GM12878 (cell line): ENCODE results near the gene RNF166. TPM values are rescaled to one million over a fixed set of nuclear protein-coding genes. Genes with fewer than 3 reads are reported as not detected.

Experiments
- ATAC-seq: fragments of 200-7000 bp; cut with Tn5 transposase; 3 replicates; pipeline ENCODE4 v1.9.1; 2020; ENCODE audit warnings: mild to moderate bottlenecking, moderate library complexity
- BruUV-seq: library from RNA; stranded (reverse); fragments of 400-500 nt; replicated peaks from 2 replicates; lab custom pipeline; 2021; lab: Mats Ljungman, UMichigan
- CTCF ChIA-PET: fragments of 300-600 bp; sonication (Branson Sonifier 250); formaldehyde crosslinking; extraction: SDS; loops from one replicate; lab custom pipeline; 2021; ENCODE audit warnings: inconsistent platforms; lab: Yijun Ruan, JAX
- POLR2A ChIA-PET: fragments of 350-600 bp; formaldehyde crosslinking; extraction: SDS; loops from one replicate; lab custom pipeline; 2021; ENCODE audit warnings: inconsistent platforms; lab: Charles Lee
- RAD21 ChIA-PET: fragments of 300-600 bp; sonication (Branson Sonifier 250); formaldehyde crosslinking; loops from one replicate; lab custom pipeline; 2023; ENCODE audit warnings: antibody characterized with exemption; ENCODE audit not compliant: unreplicated experiment; lab: Charles Lee
- SMC1A ChIA-PET: fragments of 300-600 bp; sonication (Branson Sonifier 250); formaldehyde crosslinking; loops from one replicate; lab custom pipeline; 2023; ENCODE audit not compliant: unreplicated experiment, uncharacterized antibody; lab: Charles Lee
- DNase-seq: peaks from one replicate; pipeline ENCODE4 v3.0.0-alpha.2; 2011; ENCODE audit warnings: low read depth, low spot score
- FAIRE-seq: peaks from 3 replicates; lab custom pipeline; 2011; peaks lifted over from hg19 to GRCh38; lab: Jason Lieb, UNC
- H2AFZ ChIP-seq: 2 replicates; pipeline ENCODE4 v1.6.0; 2011; ENCODE audit warnings: low read depth, low read length, control low read depth; ENCODE audit not compliant: control insufficient read depth
- H3K27ac ChIP-seq: 2 replicates; pipeline ENCODE4 v1.5.1; 2011; ENCODE audit warnings: control low read depth; ENCODE audit not compliant: control insufficient read depth, insufficient read depth
- H3K27me3 ChIP-seq, 2 experiments: replicated peaks in 1 of 2; 2 replicates each; pipeline versions ENCODE4 v1.6.0 to v1.6.1; 2011; ENCODE audit warnings: low read length in 1 of 2; ENCODE audit not compliant: control insufficient read depth in 2 of 2, insufficient read depth in 2 of 2
- H3K36me3 ChIP-seq, 2 experiments: 2 replicates each; pipeline ENCODE4 v1.5.1; 2011; ENCODE audit warnings: low read length in 1 of 2; ENCODE audit not compliant: control insufficient read depth in 2 of 2, insufficient read depth in 2 of 2
- H3K4me1 ChIP-seq: 2 replicates; pipeline ENCODE4 v1.6.1; 2011; ENCODE audit warnings: mild to moderate bottlenecking, low read length, moderate library complexity, mixed read lengths; ENCODE audit not compliant: control insufficient read depth, insufficient read depth
- H3K4me2 ChIP-seq: 2 replicates; pipeline ENCODE4 v1.6.0; 2011; ENCODE audit warnings: control low read depth; ENCODE audit not compliant: control insufficient read depth, insufficient read depth
- H3K4me3 ChIP-seq: fragments of 200-600 bp; sonication (generic); 2 replicates; pipeline ENCODE4 v1.5.1; 2016
- H3K79me2 ChIP-seq: 2 replicates; pipeline ENCODE4 v1.6.0; 2011; ENCODE audit warnings: low read length; ENCODE audit not compliant: control insufficient read depth, insufficient read depth
- H3K9ac ChIP-seq: 2 replicates; pipeline ENCODE4 v1.8.0; 2011; ENCODE audit warnings: low read length, control low read depth, mixed read lengths; ENCODE audit not compliant: control insufficient read depth, insufficient read depth
- H3K9me3 ChIP-seq: replicated peaks from 3 replicates; pipeline ENCODE4 v1.5.1; 2011; ENCODE audit warnings: mild to moderate bottlenecking, low read length; ENCODE audit not compliant: control insufficient read depth, insufficient read depth
- H4K20me1 ChIP-seq: 2 replicates; pipeline ENCODE4 v1.6.0; 2011; ENCODE audit not compliant: control insufficient read depth, insufficient read depth
- CHD2 ChIP-seq: IDR thresholded peaks from 2 replicates; pipeline ENCODE4 v1.6.1; 2011; ENCODE audit warnings: low read depth, low read length, improper control_type of control experiment, borderline replicate concordance
- NFIC ChIP-seq: IDR thresholded peaks from 2 replicates; pipeline ENCODE4 v1.6.1; 2012; ENCODE audit warnings: low read depth, mild to moderate bottlenecking, inconsistent platforms, low read length, moderate library complexity
- PAX8 ChIP-seq: fragments of 450-650 bp; IDR thresholded peaks from 2 replicates; pipeline ENCODE4 v1.6.1; 2017; ENCODE audit warnings: mild to moderate bottlenecking, moderate library complexity
- POU2F2 ChIP-seq: IDR thresholded peaks from 3 replicates; pipeline ENCODE4 v1.6.1; 2011; ENCODE audit warnings: low read depth, mild to moderate bottlenecking, low read length, borderline replicate concordance
- RELA ChIP-seq: fragments of 450-650 bp; IDR thresholded peaks from 2 replicates; pipeline ENCODE4 v1.8.0; 2014; ENCODE audit warnings: borderline replicate concordance; ENCODE audit not compliant: partially characterized antibody
- ZNF274 ChIP-seq: IDR thresholded peaks from one replicate; pipeline ENCODE4 v1.8.0; 2011; ENCODE audit not compliant: insufficient read length, insufficient read depth
- WGBS: methylation state at CpG from one replicate; pipeline ENCODE4 v1.1.6; 2016; ENCODE audit warnings: low lambda C conversion rate; ENCODE audit not compliant: insufficient replicate concordance, insufficient coverage; ENCODE audit errors: missing lambda C conversion rate; 5-methylcytosine and 5-hydroxymethylcytosine counted together
- in situ Hi-C: fragments of 300-500 bp; cut with MboI; formaldehyde crosslinking; loops from 9 replicates; pipeline ENCODE4 v1.14.3; 2018; ENCODE audit warnings: mixed read lengths
- intact Hi-C: fragments of 100-400 bp; cut with micrococcal nuclease; formaldehyde crosslinking; loops from one replicate; pipeline ENCODE4 v1.14.2; 2022; ENCODE audit not compliant: unreplicated experiment
- polyA plus RNA-seq, 11 experiments: library from polyadenylated mRNA; depleted of rRNA in 4 of 11; unstranded in 6 of 11; stranded (reverse) in 5 of 11; fragments of >200 nt; fragmentation: Nextera tagmentation in 4 of 11; fragmentation: Illumina TruSeq in 1 of 11; extraction: Ambion mirVana in 4 of 11; extraction: Trizol in 1 of 11; gene quantifications; 1 replicate in 1 of 11; 2 replicates in 10 of 11; pipeline versions ENCODE4 v1.2.1 to v1.2.3, GENCODE V29; 2011 to 2016; ENCODE audit warnings: inconsistent platforms in 2 of 11, missing spikeins in 2 of 11, low read depth in 1 of 11
- total RNA-seq, 4 experiments: library from RNA; depleted of rRNA in 3 of 4; stranded (reverse); fragments of >200 nt in 3 of 4; fragmentation: Illumina TruSeq in 1 of 4; extraction: Trizol in 1 of 4; gene quantifications; 2 replicates each; pipeline versions ENCODE4 v1.2.1 to v1.2.3, GENCODE V29; 2013 to 2021
- TF ChIP-seq, protein P1 (sequence below): IDR thresholded peaks from 2 replicates; pipeline ENCODE4 v1.6.1; 2011; ENCODE audit warnings: borderline replicate concordance, low read depth, mild to moderate bottlenecking, moderate library complexity, low read length; ENCODE audit not compliant: insufficient read depth, poor library complexity, severe bottlenecking

RNF166 gene
- total and polyA plus RNA-seq, 10 of the 15 experiments (the other 5 are each of a cell fraction or from before 2014, with no cell fraction given): 0.48 to 32.8 (median 12.1) TPM

DNA sequence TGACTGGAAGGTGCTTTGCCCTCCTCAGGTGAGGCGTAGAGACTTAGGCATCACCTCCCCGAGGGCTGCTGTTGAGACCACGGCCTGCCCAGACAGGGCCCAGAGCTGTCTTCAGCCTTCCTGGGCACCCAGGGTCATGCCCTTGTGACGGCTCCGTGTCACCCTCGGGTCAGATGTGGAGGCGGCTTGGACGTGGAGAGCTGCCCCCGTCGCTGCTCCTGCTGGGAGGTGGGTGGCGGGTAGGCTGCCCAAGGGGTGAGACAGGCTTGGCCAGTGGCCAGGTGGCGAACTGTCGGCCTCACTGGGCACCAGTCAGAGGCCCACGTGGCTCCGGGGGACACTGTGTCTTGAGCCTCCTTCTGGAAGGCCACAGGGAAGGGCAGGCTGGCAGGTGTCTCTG is 11.0 kb downstream of the RNF166 start:
- H2AFZ ChIP-seq: no peak overlapping the region
- H3K4me1 ChIP-seq: peaks cover 18% of the 10 kb centered on the region
- in situ Hi-C loops: no loop called here
- intact Hi-C loops: no loop called here
- DNase-seq (no peak), FAIRE-seq (no peak), ATAC-seq (no peak)
- H3K9ac ChIP-seq: no peak overlapping the region
- H3K27me3 ChIP-seq: no peaks in the 10 kb centered on the region
- no peak overlapping the region for H3K4me3 ChIP-seq
- no peaks in the 10 kb centered on the region for H3K79me2 ChIP-seq
- ChIA-PET SMC1A (no interaction called here), POLR2A (no interaction called here), CTCF (interaction anchor here (0.6 to 0.8 kb wide), 2 partner anchors 10 to 79 kb away, joined by 3 read pairs; no protein-coding TSS in a partner anchor), RAD21 (no interaction called here)
- TF ChIP-seq NFIC: no peak
- TF ChIP-seq, protein P1, sequence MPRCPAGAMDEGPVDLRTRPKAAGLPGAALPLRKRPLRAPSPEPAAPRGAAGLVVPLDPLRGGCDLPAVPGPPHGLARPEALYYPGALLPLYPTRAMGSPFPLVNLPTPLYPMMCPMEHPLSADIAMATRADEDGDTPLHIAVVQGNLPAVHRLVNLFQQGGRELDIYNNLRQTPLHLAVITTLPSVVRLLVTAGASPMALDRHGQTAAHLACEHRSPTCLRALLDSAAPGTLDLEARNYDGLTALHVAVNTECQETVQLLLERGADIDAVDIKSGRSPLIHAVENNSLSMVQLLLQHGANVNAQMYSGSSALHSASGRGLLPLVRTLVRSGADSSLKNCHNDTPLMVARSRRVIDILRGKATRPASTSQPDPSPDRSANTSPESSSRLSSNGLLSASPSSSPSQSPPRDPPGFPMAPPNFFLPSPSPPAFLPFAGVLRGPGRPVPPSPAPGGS: no peak
- no peak for TF ChIP-seq CHD2
- no peak for TF ChIP-seq PAX8
- no peak for TF ChIP-seq POU2F2
- no peak for TF ChIP-seq RELA
- no peak for TF ChIP-seq ZNF274
- WGBS: 87% methylated on average over 15 of the region's 15 CpGs
- H3K27ac ChIP-seq: no peak overlapping the region
- no TSS peak for BruUV-seq
- no peaks in the 10 kb centered on the region for H4K20me1 ChIP-seq
- H3K4me2 ChIP-seq: no peak overlapping the region
- H3K9me3 ChIP-seq: no peaks in the 10 kb centered on the region
- H3K36me3 ChIP-seq: peaks cover 0 to 7% of the 10 kb centered on the region in 2 experiments; a peak in 2 of 4 replicates
